H1 (cell line): Measurements from ENCODE around the gene TMEM41A. TPM values are rescaled to one million over a fixed set of nuclear protein-coding genes. Genes with fewer than 3 reads are reported as not detected.

Experiments
- CTCF ChIA-PET: fragments of 300-600 bp; sonication (Branson Sonifier 250); formaldehyde crosslinking; loops from one replicate; lab custom pipeline; 2021; ENCODE audit not compliant: partially characterized antibody; lab: Charles Lee
- POLR2A ChIA-PET: fragments of 300-600 bp; sonication (Branson Sonifier 250); formaldehyde crosslinking; loops from one replicate; lab custom pipeline; 2021; ENCODE audit warnings: inconsistent platforms; ENCODE audit not compliant: partially characterized antibody; lab: Charles Lee
- DNase-seq, 2 experiments: peaks; one replicate each; pipeline versions ENCODE4 v3.0.0 to v3.0.0-alpha.2; 2010 to 2022; ENCODE audit warnings: low spot score in 2 of 2, low read depth in 1 of 2, mixed read lengths in 1 of 2
- FAIRE-seq: peaks from 2 replicates; lab custom pipeline; 2011; peaks lifted over from hg19 to GRCh38; lab: Jason Lieb, UNC
- H2AFZ ChIP-seq: 2 replicates; pipeline ENCODE4 v1.8.1; 2012; ENCODE audit warnings: low read length, inconsistent platforms
- H2AK5ac ChIP-seq: 2 replicates; pipeline ENCODE4 v1.6.1; 2013; ENCODE audit warnings: low read depth, low read length
- H2BK120ac ChIP-seq: replicated peaks from 2 replicates; pipeline ENCODE3; 2013; ENCODE audit warnings: low read depth, low read length, inconsistent platforms
- H2BK12ac ChIP-seq: 2 replicates; pipeline ENCODE4 v1.6.1; 2013; ENCODE audit warnings: low read depth, low read length
- H2BK15ac ChIP-seq: 2 replicates; pipeline ENCODE4 v1.6.1; 2013; ENCODE audit warnings: low read length
- H2BK20ac ChIP-seq: 2 replicates; pipeline ENCODE4 v1.6.1; 2013; ENCODE audit warnings: low read length
- H2BK5ac ChIP-seq: 2 replicates; pipeline ENCODE4 v1.6.1; 2013; ENCODE audit warnings: low read depth, low read length
- H3K14ac ChIP-seq: 2 replicates; pipeline ENCODE4 v1.6.1; 2013; ENCODE audit warnings: inconsistent platforms; ENCODE audit not compliant: insufficient read length
- H3K18ac ChIP-seq: 2 replicates; pipeline ENCODE4 v1.6.1; 2013; ENCODE audit warnings: low read length; ENCODE audit errors: extremely low read depth
- H3K23ac ChIP-seq: 2 replicates; pipeline ENCODE4 v1.6.1; 2013; ENCODE audit warnings: inconsistent platforms; ENCODE audit not compliant: insufficient read length
- H3K23me2 ChIP-seq: 2 replicates; pipeline ENCODE4 v1.6.1; 2013; ENCODE audit warnings: low read depth, low read length
- H3K27ac ChIP-seq: 2 replicates; pipeline ENCODE4 v1.6.1; 2011; ENCODE audit warnings: low read depth, low read length, inconsistent platforms
- H3K27me3 ChIP-seq, 4 experiments: replicated peaks in 1 of 4; 1 replicate in 1 of 4; 2 replicates in 3 of 4; pipeline versions ENCODE4 v1.6.1 to v1.8.1; 2011 to 2013; ENCODE audit warnings: low read length in 3 of 4, mild to moderate bottlenecking in 3 of 4, inconsistent platforms in 2 of 4, mixed read lengths in 2 of 4, moderate library complexity in 1 of 4; ENCODE audit not compliant: control insufficient read depth in 3 of 4, insufficient read depth in 3 of 4; ENCODE audit errors: extremely low read depth in 1 of 4
- H3K36me3 ChIP-seq, 4 experiments: 2 replicates each; pipeline versions ENCODE4 v1.6.1 to v1.8.1; 2011 to 2013; ENCODE audit warnings: mild to moderate bottlenecking in 4 of 4, low read length in 3 of 4, moderate library complexity in 2 of 4, control low read depth in 1 of 4, inconsistent platforms in 1 of 4; ENCODE audit not compliant: insufficient read depth in 4 of 4, control insufficient read depth in 2 of 4
- H3K4ac ChIP-seq: replicated peaks from 2 replicates; pipeline ENCODE3; 2013; ENCODE audit warnings: low read length, low read depth, mixed read lengths, inconsistent platforms; ENCODE audit not compliant: insufficient read length
- H3K4me1 ChIP-seq, 4 experiments: replicated peaks in 1 of 4; 1 replicate in 1 of 4; 2 replicates in 3 of 4; pipeline versions ENCODE4 v1.6.1 to v1.8.1; 2011 to 2013; ENCODE audit warnings: low read length in 3 of 4, inconsistent platforms in 2 of 4, mixed read lengths in 1 of 4; ENCODE audit not compliant: insufficient read depth in 4 of 4, control insufficient read depth in 3 of 4
- H3K4me2 ChIP-seq, 2 experiments: 2 replicates each; pipeline versions ENCODE4 v1.6.1 to v1.8.1; 2011 to 2013; ENCODE audit warnings: low read depth in 2 of 2, low read length in 2 of 2, control low read depth in 1 of 2, inconsistent platforms in 1 of 2, mild to moderate bottlenecking in 1 of 2; ENCODE audit not compliant: insufficient read depth in 1 of 2
- H3K4me3 ChIP-seq, 4 experiments: fragments of 200-600, 300-600 bp in 1 of 4; sonication (generic), shearing (Covaris generic), sonication (Bioruptor Twin) in 1 of 4; 2 replicates each; pipeline versions ENCODE4 v1.5.1 to v1.8.1; 2011 to 2016; ENCODE audit warnings: low read length in 4 of 4, low read depth in 3 of 4, control low read depth in 2 of 4, inconsistent platforms in 2 of 4, mild to moderate bottlenecking in 2 of 4, mixed read lengths in 1 of 4, moderate library complexity in 1 of 4; ENCODE audit not compliant: insufficient read depth in 2 of 4; ENCODE audit errors: extremely low read depth in 1 of 4
- H3K56ac ChIP-seq: replicated peaks from 2 replicates; pipeline ENCODE3; 2013; ENCODE audit warnings: low read depth, mild to moderate bottlenecking, mixed read lengths, low read length, inconsistent platforms; ENCODE audit not compliant: insufficient read length
- H3K79me1 ChIP-seq: 2 replicates; pipeline ENCODE4 v1.6.1; 2013; ENCODE audit warnings: low read depth, low read length, control low read depth
- H3K79me2 ChIP-seq, 2 experiments: 2 replicates each; pipeline versions ENCODE4 v1.6.1 to v1.8.1; 2012 to 2013; ENCODE audit warnings: low read length in 2 of 2, mild to moderate bottlenecking in 2 of 2, inconsistent platforms in 1 of 2; ENCODE audit not compliant: insufficient read depth in 2 of 2, control insufficient read depth in 1 of 2
- H3K9ac ChIP-seq, 4 experiments: replicated peaks in 1 of 4; 1 replicate in 1 of 4; 2 replicates in 3 of 4; pipeline versions ENCODE4 v1.6.1 to v1.8.1; 2011 to 2013; ENCODE audit warnings: low read depth in 3 of 4, low read length in 3 of 4, control low read depth in 2 of 4, mild to moderate bottlenecking in 2 of 4, moderate library complexity in 2 of 4, inconsistent platforms in 1 of 4; ENCODE audit errors: extremely low read depth in 1 of 4
- H3K9me3 ChIP-seq, 2 experiments: 2 replicates each; pipeline versions ENCODE4 v1.6.1 to v1.8.1; 2012 to 2013; ENCODE audit warnings: mild to moderate bottlenecking in 2 of 2, moderate library complexity in 2 of 2, control low read depth in 1 of 2, inconsistent platforms in 1 of 2, low read depth in 1 of 2, low read length in 1 of 2, mixed read lengths in 1 of 2; ENCODE audit not compliant: insufficient read depth in 2 of 2
- H4K20me1 ChIP-seq, 2 experiments: replicated peaks in 1 of 2; 2 replicates each; pipeline versions ENCODE3 to v1.8.1; 2011 to 2013; ENCODE audit warnings: inconsistent platforms in 2 of 2, low read length in 2 of 2, mild to moderate bottlenecking in 1 of 2; ENCODE audit not compliant: insufficient read depth in 2 of 2, control insufficient read depth in 1 of 2
- H4K5ac ChIP-seq: 2 replicates; pipeline ENCODE4 v1.6.1; 2013; ENCODE audit warnings: low read length, low read depth, mixed read lengths, inconsistent platforms; ENCODE audit not compliant: insufficient read length
- H4K8ac ChIP-seq: 2 replicates; pipeline ENCODE4 v1.8.0; 2013; ENCODE audit warnings: mild to moderate bottlenecking, moderate library complexity, low read length, inconsistent platforms; ENCODE audit not compliant: insufficient read depth; ENCODE audit errors: extremely low read depth
- H4K91ac ChIP-seq: replicated peaks from 2 replicates; pipeline ENCODE3; 2013; ENCODE audit warnings: low read length, mixed read lengths, inconsistent platforms; ENCODE audit not compliant: insufficient read length
- GTF2F1 ChIP-seq: IDR thresholded peaks from 2 replicates; pipeline ENCODE4 v1.6.1; 2012; ENCODE audit warnings: low read depth, low read length, improper control_type of control experiment, borderline replicate concordance
- WGBS, 2 experiments: shearing (Covaris generic) in 1 of 2; methylation state at CpG; one replicate each; pipeline versions ENCODE4 v1.1.6 to v1.1.7; 2013 to 2015; ENCODE audit warnings: low lambda C conversion rate in 2 of 2, mixed read lengths in 2 of 2, inconsistent platforms in 1 of 2, low coverage in 1 of 2, missing lambda C conversion rate in 1 of 2; ENCODE audit not compliant: insufficient replicate concordance in 2 of 2, insufficient coverage in 1 of 2, insufficient read length in 1 of 2; ENCODE audit errors: extremely low coverage in 1 of 2, missing lambda C conversion rate in 1 of 2; 5-methylcytosine and 5-hydroxymethylcytosine counted together
- polyA plus RNA-seq, 7 experiments: library from polyadenylated mRNA; depleted of rRNA in 3 of 7; stranded (reverse) in 5 of 7; unstranded in 2 of 7; fragments of >200 nt in 5 of 7; fragments of 200-250 nt in 2 of 7; gene quantifications; 1 replicate in 5 of 7; 2 replicates in 1 of 7; 4 replicates in 1 of 7; pipeline versions ENCODE4 v1.2.1 to v1.2.3, GENCODE V29; 2011 to 2013; ENCODE audit warnings: missing spikeins in 2 of 7, mixed read lengths in 2 of 7
- total RNA-seq: library from RNA; stranded (reverse); fragmentation: NEBNext Ultra II Directional; extraction: Animal tissue kit (Norgen Biotek cat#: 25700); gene quantifications from 2 replicates; pipeline ENCODE4 v1.2.1, GENCODE V29; 2021

Gene TMEM41A
- total and polyA plus RNA-seq, 2 of the 8 experiments (the other 6 are each of a cell fraction or from before 2014, with no cell fraction given), result 14.1 to 17.5 TPM

DNA sequence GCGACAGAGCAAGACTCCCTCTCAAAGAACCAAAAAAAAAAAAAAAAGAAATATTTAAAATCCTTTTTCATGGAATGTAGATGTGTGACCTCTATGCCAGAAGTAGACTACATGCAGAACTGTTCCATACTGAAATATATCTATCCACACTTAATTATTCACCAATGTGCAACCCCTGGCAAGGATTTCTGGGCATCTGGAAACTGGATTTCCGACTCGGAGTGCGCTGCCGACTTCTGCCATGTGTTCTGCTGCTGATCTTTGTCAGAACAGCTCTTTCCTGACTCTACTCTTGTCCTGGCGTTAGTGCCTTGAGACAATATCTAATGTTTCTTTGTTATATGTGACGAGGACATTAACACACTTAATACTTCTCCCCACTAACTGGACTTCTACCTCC lies 41.9 kb upstream of the TMEM41A start:
- Histone ChIP-seq H3K56ac (no peak overlapping the region), H3K9me3 (no peaks in the 10 kb centered on the region), H3K79me1 (no peaks in the 10 kb centered on the region), H4K5ac (no peak overlapping the region), H3K14ac (no peak overlapping the region), H2AFZ (no peak overlapping the region), H4K8ac (no peak overlapping the region), H2BK20ac (no peak overlapping the region), H3K23me2 (no peaks in the 10 kb centered on the region), H3K4me3 (no peak overlapping the region), H2AK5ac (no peak overlapping the region), H2BK5ac (no peak overlapping the region), H2BK15ac (no peak overlapping the region), H3K23ac (no peak overlapping the region), H4K91ac (no peak overlapping the region), H2BK120ac (no peak overlapping the region), H3K79me2 (no peaks in the 10 kb centered on the region), H3K27ac (no peak overlapping the region), H3K27me3 (no peaks in the 10 kb centered on the region), H3K4me1 (no peaks in the 10 kb centered on the region), H3K4ac (no peak overlapping the region), H3K36me3 (no peaks in the 10 kb centered on the region), H3K4me2 (no peak overlapping the region), H3K18ac (no peak overlapping the region), H4K20me1 (no peaks in the 10 kb centered on the region), H2BK12ac (no peak overlapping the region), H3K9ac (no peak overlapping the region)
- ChIA-PET POLR2A (no interaction called here), CTCF (no interaction called here)
- no peak for FAIRE-seq
- WGBS, 2 experiments, result 86% methylated on average over 7 of the region's 7 CpGs; no CpG with 5 or more reads in 1 of the 2 experiments
- no peak for DNase-seq
- TF ChIP-seq GTF2F1, result no peak
